PC-9 (cell line): ENCODE data around the gene CD3G. TPM values are rescaled to one million over a fixed set of nuclear protein-coding genes. Genes with fewer than 3 reads are reported as not detected.

ENCODE experiments used
- BruUV-seq: library from RNA; stranded (reverse); fragments of 400-500 nt; replicated peaks from 2 replicates; lab custom pipeline; 2021; lab: Mats Ljungman, UMichigan
- CTCF ChIA-PET: fragments of 300-600 bp; sonication (Branson Sonifier 250); formaldehyde crosslinking; loops from one replicate; lab custom pipeline; 2022; ENCODE audit warnings: antibody characterized with exemption; lab: Charles Lee
- POLR2A ChIA-PET: fragments of 300-600 bp; sonication (Branson Sonifier 250); formaldehyde crosslinking; loops from one replicate; lab custom pipeline; 2022; ENCODE audit warnings: antibody characterized with exemption; ENCODE audit not compliant: unreplicated experiment; lab: Charles Lee
- DNase-seq, 2 experiments: peaks; one replicate each; pipeline versions ENCODE4 v3.0.0 to v3.0.0-alpha.2; 2015 to 2022; ENCODE audit warnings: mixed read lengths in 1 of 2
- H2AFZ ChIP-seq: fragments of 200-600 bp; sonication (generic); 2 replicates; pipeline ENCODE4 v1.8.1; 2017; ENCODE audit warnings: antibody characterized with exemption
- H3F3A ChIP-seq: fragments of 200-600 bp; sonication (generic); 2 replicates; pipeline ENCODE4 v1.8.1; 2017; ENCODE audit warnings: antibody characterized with exemption, mild to moderate bottlenecking, low read depth; ENCODE audit not compliant: insufficient read depth
- H3K27ac ChIP-seq: fragments of 200-600 bp; sonication (generic); 2 replicates; pipeline ENCODE4 v1.6.1; 2016; ENCODE audit warnings: mixed run types
- H3K27me3 ChIP-seq: fragments of 200-600 bp; sonication (generic); 2 replicates; pipeline ENCODE4 v1.6.1; 2016; ENCODE audit warnings: low read depth, mixed run types; ENCODE audit not compliant: insufficient read depth
- H3K36me3 ChIP-seq: fragments of 200-600 bp; sonication (generic); 2 replicates; pipeline ENCODE4 v1.6.1; 2016; ENCODE audit warnings: low read depth, mixed run types
- H3K4me1 ChIP-seq: fragments of 200-600 bp; sonication (generic); replicated peaks from 2 replicates; pipeline ENCODE4 v1.6.1; 2016; ENCODE audit warnings: mixed run types; ENCODE audit not compliant: insufficient read depth
- H3K4me2 ChIP-seq: fragments of 200-600 bp; sonication (generic); 2 replicates; pipeline ENCODE4 v1.6.1; 2017; ENCODE audit warnings: mixed run types
- H3K4me3 ChIP-seq: fragments of 200-600 bp; sonication (generic); 2 replicates; pipeline ENCODE4 v1.6.1; 2016; ENCODE audit warnings: mixed run types
- H3K79me2 ChIP-seq: fragments of 200-600 bp; sonication (generic); 2 replicates; pipeline ENCODE4 v1.6.1; 2017; ENCODE audit warnings: low read depth, mixed run types
- H3K9me2 ChIP-seq: fragments of 200-600 bp; sonication (generic); 2 replicates; pipeline ENCODE4 v1.8.1; 2017; ENCODE audit warnings: mild to moderate bottlenecking; ENCODE audit not compliant: insufficient read depth
- H3K9me3 ChIP-seq: fragments of 200-600 bp; sonication (generic); 2 replicates; pipeline ENCODE4 v1.8.1; 2016; ENCODE audit warnings: low read depth; ENCODE audit not compliant: insufficient read depth
- H4K20me1 ChIP-seq: fragments of 200-600 bp; sonication (generic); 2 replicates; pipeline ENCODE4 v1.8.1; 2017; ENCODE audit not compliant: insufficient read depth
- CTCF ChIP-seq: fragments of 200-600 bp; sonication (generic); conservative IDR thresholded peaks from 2 replicates; pipeline ENCODE4 v1.6.1; 2017; ENCODE audit warnings: mixed run types, antibody characterized with exemption, mild to moderate bottlenecking, moderate library complexity
- EZH2 ChIP-seq: fragments of 200-600 bp; sonication (generic); IDR thresholded peaks from 2 replicates; pipeline ENCODE4 v1.8.0; 2017; ENCODE audit warnings: antibody characterized with exemption, low read depth
- intact Hi-C: fragments of 100-400 bp; cut with micrococcal nuclease; formaldehyde crosslinking; loops from one replicate; pipeline ENCODE4 v1.10.0; 2022; ENCODE audit not compliant: unreplicated experiment
- total RNA-seq: library from RNA; stranded (reverse); gene quantifications from 2 replicates; pipeline ENCODE4 v1.2.3, GENCODE V29; 2021

CD3G gene
- total RNA-seq, 1 experiment from 2014 or later: not detected

GRCh38 chr11:118380571-118380970, 36.4 kb downstream of the CD3G start:
- Histone ChIP-seq H3K36me3 (peaks cover 62% of the 10 kb centered on the region), H3K9me3 (no peaks in the 10 kb centered on the region), H3K9me2 (no peaks in the 10 kb centered on the region), H2AFZ (no peak overlapping the region), H3K4me3 (no peak overlapping the region), H3K27me3 (no peaks in the 10 kb centered on the region), H3K4me2 (no peak overlapping the region), H3K79me2 (no peaks in the 10 kb centered on the region), H3K4me1 (no peaks in the 10 kb centered on the region), H4K20me1 (no peaks in the 10 kb centered on the region; the same call in 1 of the 2 replicates), H3K27ac (no peak overlapping the region), H3F3A (peaks cover 4% of the 10 kb centered on the region; the same call in 1 of the 2 replicates)
- no TSS peak for BruUV-seq
- intact Hi-C loops: no loop called here
- no peak for DNase-seq
- POLR2A ChIA-PET: no interaction called here
- TF ChIP-seq EZH2 (no peak), CTCF (no peak)
- CTCF ChIA-PET: no interaction called here

GRCh38 chr11:118382954-118383353, 38.8 kb downstream of the CD3G start:
- peaks cover 71% of the 10 kb centered on the region for H3K36me3 ChIP-seq
- BruUV-seq: no TSS peak
- no peaks in the 10 kb centered on the region for H3K27me3 ChIP-seq
- peaks cover 4% of the 10 kb centered on the region; the same call in 1 of the 2 replicates for H3F3A ChIP-seq
- no peak overlapping the region for H3K4me2 ChIP-seq
- POLR2A ChIA-PET: no interaction called here
- no peaks in the 10 kb centered on the region for H3K9me3 ChIP-seq
- no peak for DNase-seq
- H2AFZ ChIP-seq: no peak overlapping the region
- TF ChIP-seq EZH2 (no peak), CTCF (no peak)
- CTCF ChIA-PET: interaction anchor here (0.6 kb wide), 1 partner anchor 184 kb away, joined by 18 read pairs; no protein-coding TSS in a partner anchor
- H3K79me2 ChIP-seq: no peaks in the 10 kb centered on the region
- no peak overlapping the region for H3K4me3 ChIP-seq
- H4K20me1 ChIP-seq: no peaks in the 10 kb centered on the region; the same call in 1 of the 2 replicates
- no peaks in the 10 kb centered on the region for H3K9me2 ChIP-seq
- H3K27ac ChIP-seq: no peak overlapping the region
- intact Hi-C loops: no loop called here
- H3K4me1 ChIP-seq: no peaks in the 10 kb centered on the region

- H3F3A ChIP-seq: peaks cover 4% of the 10 kb centered on the region; the same call in 1 of the 2 replicates
- no peak for DNase-seq
- intact Hi-C loops: no loop called here
- H3K9me2 ChIP-seq: no peaks in the 10 kb centered on the region
- no peak overlapping the region for H3K4me2 ChIP-seq
- no peaks in the 10 kb centered on the region for H3K79me2 ChIP-seq
- H4K20me1 ChIP-seq: no peaks in the 10 kb centered on the region; the same call in 1 of the 2 replicates
- no peaks in the 10 kb centered on the region for H3K4me1 ChIP-seq
- no TSS peak for BruUV-seq
- CTCF ChIA-PET: interaction anchor here (0.6 kb wide), 1 partner anchor 185 kb away, joined by 18 read pairs; no protein-coding TSS in a partner anchor
- H3K27me3 ChIP-seq: no peaks in the 10 kb centered on the region
- H3K9me3 ChIP-seq: no peaks in the 10 kb centered on the region
- no peak overlapping the region for H3K27ac ChIP-seq
- H3K36me3 ChIP-seq: peaks cover 64% of the 10 kb centered on the region
- no peak for TF ChIP-seq EZH2
- TF ChIP-seq CTCF: no peak
- H3K4me3 ChIP-seq: no peak overlapping the region
- POLR2A ChIA-PET: no interaction called here
- H2AFZ ChIP-seq: no peak overlapping the region
These were observed 39.5 kb downstream of the CD3G start for GRCh38 chr11:118383657-118384056.
